ENCODE data around the gene SH2D6. TPM values are rescaled to one million over a fixed set of nuclear protein-coding genes. Genes with fewer than 3 reads are reported as not detected.

Gene SH2D6
- total RNA-seq = 0.34 and 1.2 TPM in 2 replicates
- long read RNA-seq = 0 reads

- Mint-ChIP-seq H3K36me3 (ENCODE audit: low read depth) (no peaks in the 10 kb centered on the region), H3K27me3 (ENCODE audit: low read depth) (peaks cover 6% of the 10 kb centered on the region), H3K4me1 (peaks cover 28% of the 10 kb centered on the region), H3K4me3 (peak within 1 kb of the TSS; percentile 96), H3K27ac (ENCODE audit: unreplicated experiment) (peak within 1 kb of the TSS; percentile 99), H3K9me3 (no peaks in the 10 kb centered on the region)
- no peak for TF ChIP-seq CTCF (conservative IDR thresholded peaks at IDR 0.05)
- DNase-seq (ENCODE audit: low read depth, low spot score) = peak; percentile 79
Observed at GRCh38 chr2:85418132-85419008, at the start of gene SH2D6. Gene SH2D6, plus strand, starts transcription at chr2:85418714. Its CDS starts 10,752 bp downstream, at chr2:85429466.

- Mint-ChIP-seq H3K27ac (ENCODE audit: unreplicated experiment) (no peak overlapping the region), H3K4me3 (no peak overlapping the region), H3K4me1 (no peaks in the 10 kb centered on the region), H3K36me3 (ENCODE audit: low read depth) (peaks cover 8% of the 10 kb centered on the region), H3K9me3 (peaks cover 2% of the 10 kb centered on the region), H3K27me3 (ENCODE audit: low read depth) (no peaks in the 10 kb centered on the region)
- TF ChIP-seq CTCF (conservative IDR thresholded peaks at IDR 0.05) = no peak
- no peak for DNase-seq (ENCODE audit: low read depth, low spot score)
Observed at GRCh38 chr2:85368921-85369320, 49.6 kb upstream of the SH2D6 start.

GRCh38 chr2:85369500-85369899, 49.0 kb upstream of the SH2D6 start:
- Mint-ChIP-seq H3K9me3 (peaks cover 2% of the 10 kb centered on the region), H3K27ac (ENCODE audit: unreplicated experiment) (no peak overlapping the region), H3K27me3 (ENCODE audit: low read depth) (no peaks in the 10 kb centered on the region), H3K36me3 (ENCODE audit: low read depth) (peaks cover 10% of the 10 kb centered on the region), H3K4me3 (no peak overlapping the region), H3K4me1 (no peaks in the 10 kb centered on the region)
- DNase-seq (ENCODE audit: low read depth, low spot score) = no peak
- TF ChIP-seq CTCF (conservative IDR thresholded peaks at IDR 0.05) = no peak

- DNase-seq (ENCODE audit: low read depth, low spot score) = no peak
- H3K9me3 Mint-ChIP-seq = peaks cover 2% of the 10 kb centered on the region
- H3K36me3 Mint-ChIP-seq (ENCODE audit: low read depth) = peaks cover 15% of the 10 kb centered on the region
- H3K4me1 Mint-ChIP-seq = no peaks in the 10 kb centered on the region
- H3K27me3 Mint-ChIP-seq (ENCODE audit: low read depth) = no peaks in the 10 kb centered on the region
- H3K4me3 Mint-ChIP-seq = no peak overlapping the region
- H3K27ac Mint-ChIP-seq (ENCODE audit: unreplicated experiment) = no peak overlapping the region
- TF ChIP-seq CTCF (conservative IDR thresholded peaks at IDR 0.05) = no peak
Observed at GRCh38 chr2:85371045-85371444, 47.5 kb upstream of the SH2D6 start.

- no peak for DNase-seq (ENCODE audit: low read depth, low spot score)
- Mint-ChIP-seq H3K4me3 (no peak overlapping the region), H3K9me3 (peaks cover 9% of the 10 kb centered on the region), H3K36me3 (ENCODE audit: low read depth) (peaks cover 47% of the 10 kb centered on the region), H3K27ac (ENCODE audit: unreplicated experiment) (no peak overlapping the region), H3K4me1 (no peaks in the 10 kb centered on the region), H3K27me3 (ENCODE audit: low read depth) (no peaks in the 10 kb centered on the region)
- TF ChIP-seq CTCF (conservative IDR thresholded peaks at IDR 0.05) = no peak
Observed at GRCh38 chr2:85376291-85377065, 42.0 kb upstream of the SH2D6 start.
